Hematopoietic multipotent progenitor cell (in vitro differentiated cells): Measurements from ENCODE around the gene GNA14. TPM values are rescaled to one million over a fixed set of nuclear protein-coding genes. Genes with fewer than 3 reads are reported as not detected.
"Not testable (repeated sequence)": the region's sequence is repeated elsewhere in the genome, so short reads cannot be mapped to it uniquely, and the experiment has no call there.

Experiments used
- DNase-seq, 3 donors: peaks; one replicate each; pipeline ENCODE4 v3.0.0-alpha.2; 2011 to 2015; ENCODE audit warnings: low read depth in 2 of 3, low spot score in 2 of 3
- small RNA-seq: library from RNA; depleted of rRNA; stranded (forward); fragments of <200 nt; gene quantifications from one replicate; pipeline ENCODE3, GENCODE V24; 2012
- total RNA-seq: library from RNA; depleted of rRNA; stranded (reverse); fragments of >200 nt; gene quantifications from one replicate; pipeline ENCODE4 v1.2.3, GENCODE V29; 2012

Gene GNA14
- total RNA-seq, 1 donor: under 0.01 TPM

GRCh38 chr9:77422969-77423368, 225.2 kb downstream of the GNA14 start:
- DNase-seq: no peak

GRCh38 chr9:77421506-77422265, 226.4 kb downstream of the GNA14 start:
- no peak for DNase-seq

- DNase-seq: no peak
Observed at GRCh38 chr9:77420641-77421040, 227.5 kb downstream of the GNA14 start.

- DNase-seq: no peak
Observed at GRCh38 chr9:77418226-77418625, 229.9 kb downstream of the GNA14 start.

- DNase-seq: no peak
Observed at GRCh38 chr9:77417566-77417965, 230.6 kb downstream of the GNA14 start.

GRCh38 chr9:77408521-77408920, 239.6 kb downstream of the GNA14 start:
- DNase-seq: not testable (repeated sequence)

GRCh38 chr9:77403239-77403638, 244.9 kb downstream of the GNA14 start:
- no peak for DNase-seq

- DNase-seq: no peak
Observed at GRCh38 chr9:77402286-77402685, 245.8 kb downstream of the GNA14 start.

GRCh38 chr9:77399964-77400363, 248.2 kb downstream of the GNA14 start:
- DNase-seq: no peak

GRCh38 chr9:77398581-77398980, 249.5 kb downstream of the GNA14 start:
- not testable (repeated sequence) for DNase-seq

- no peak for DNase-seq
Observed at GRCh38 chr9:77392328-77392727, 255.8 kb downstream of the GNA14 start.

GRCh38 chr9:77391834-77392233, 256.3 kb downstream of the GNA14 start:
- no peak for DNase-seq

- DNase-seq: no peak
Observed at GRCh38 chr9:77386187-77386586, 261.9 kb downstream of the GNA14 start.

- DNase-seq: no peak
Observed at GRCh38 chr9:77384406-77384805, 263.7 kb downstream of the GNA14 start.

- no peak for DNase-seq
Observed at GRCh38 chr9:77375956-77376532, 272.1 kb downstream of the GNA14 start.

- no peak for DNase-seq
Observed at GRCh38 chr9:77374266-77374665, 273.9 kb downstream of the GNA14 start.

Small RNA genes within 50 kb of the gene (small RNA-seq; reads per million reads assigned to genes)
- not detected for gene RNU6-1303P
